Measurements from ENCODE around the gene CFAP65. TPM values are rescaled to one million over a fixed set of nuclear protein-coding genes. Genes with fewer than 3 reads are reported as not detected.

CFAP65 gene
- polyA plus RNA-seq, 3 donors = not detected

GRCh38 chr2:219058541-219059374 is 17.4 kb upstream of the CFAP65 start:
- H3K79me2 ChIP-seq (ENCODE audit: insufficient read depth, low read length) = no peaks in the 10 kb centered on the region
- Mint-ChIP-seq H3K9me3 (peaks cover 0 to 31% (median 4%) of the 10 kb centered on the region in 7 donors), H3K4me3 (peak overlapping the region in 1 of 2 donors; percentile 81), H3K36me3 (peaks cover 0 to 3% of the 10 kb centered on the region in 2 donors), H3K4me1 (peaks cover 17% of the 10 kb centered on the region), H3K27ac (peak overlapping the region in 1 of 7 donors; percentile 6), H3K27me3 (ENCODE audit: low read depth in 3 of 3) (peaks cover 70 to 92% (median 89%) of the 10 kb centered on the region in 3 donors)
- no peak overlapping the region for H3K9ac ChIP-seq (ENCODE audit: insufficient read depth, low read length, poor library complexity, severe bottlenecking)
- H3K27me3 ChIP-seq (ENCODE audit: control insufficient read depth in 2 of 2, insufficient read depth in 2 of 2, low read length in 2 of 2) = peaks cover 59 to 86% of the 10 kb centered on the region in 2 donors
- H3K36me3 ChIP-seq (replicated peaks in 1 of 2; ENCODE audit: control insufficient read depth in 1 of 2, insufficient read depth in 2 of 2, low read length in 2 of 2) = no peaks in the 10 kb centered on the region
- no peak overlapping the region for H2AFZ ChIP-seq (ENCODE audit: insufficient read depth, low read depth, low read length, poor library complexity, severe bottlenecking)
- no peaks in the 10 kb centered on the region for H4K20me1 ChIP-seq (ENCODE audit: insufficient read depth, low read length)
- H3K4me2 ChIP-seq (replicated peaks; ENCODE audit: extremely low read depth, low read length, poor library complexity, severe bottlenecking) = peak overlapping the region; percentile 5
- no peak for TF ChIP-seq CTCF (IDR thresholded peaks at IDR 0.05)
- DNase-seq = no peak
- intact Hi-C loops (cut with micrococcal nuclease) = loop anchor here (2.0 to 10.0 kb wide), 5 partner anchors 59 to 246 kb away; partner anchors contain the start of gene PTPRN (in 1 of the 2)
- peaks cover 9 to 15% of the 10 kb centered on the region in 2 donors for H3K4me1 ChIP-seq (ENCODE audit: control insufficient read depth in 1 of 2, insufficient read depth in 2 of 2, low read length in 2 of 2)
- no peak overlapping the region for H3K4me3 ChIP-seq (replicated peaks in 1 of 3; ENCODE audit: low read depth in 2 of 3, low read length in 3 of 3)
- H3K27ac ChIP-seq (ENCODE audit: low read depth in 1 of 2, low read length in 2 of 2) = no peak overlapping the region
- H3K9me3 ChIP-seq (replicated peaks in 1 of 2; ENCODE audit: control insufficient read depth in 1 of 2, insufficient read depth in 1 of 2, low read length in 2 of 2) = peaks cover 0 to 28% of the 10 kb centered on the region in 2 donors
- 8% methylated on average over 39 of the region's 42 CpGs for WGBS (ENCODE audit: insufficient coverage)

GRCh38 chr2:219057709-219058540 is 16.6 kb upstream of the CFAP65 start:
- peaks cover 9 to 15% of the 10 kb centered on the region in 2 donors for H3K4me1 ChIP-seq (ENCODE audit: control insufficient read depth in 1 of 2, insufficient read depth in 2 of 2, low read length in 2 of 2)
- peaks cover 51 to 78% of the 10 kb centered on the region in 2 donors for H3K27me3 ChIP-seq (ENCODE audit: control insufficient read depth in 2 of 2, insufficient read depth in 2 of 2, low read length in 2 of 2)
- Mint-ChIP-seq H3K9me3 (peaks cover 0 to 31% (median 4%) of the 10 kb centered on the region in 7 donors), H3K27me3 (ENCODE audit: low read depth in 3 of 3) (peaks cover 67 to 87% (median 82%) of the 10 kb centered on the region in 3 donors), H3K4me3 (peak overlapping the region in 1 of 2 donors; percentile 76), H3K36me3 (peaks cover 0 to 3% of the 10 kb centered on the region in 2 donors), H3K27ac (peak overlapping the region in 1 of 7 donors; percentile 6), H3K4me1 (peaks cover 17% of the 10 kb centered on the region)
- intact Hi-C loops (cut with micrococcal nuclease) = loop anchor here (2.0 to 10.0 kb wide), 5 partner anchors 59 to 247 kb away; partner anchors contain the start of gene PTPRN (in 1 of the 2)
- H3K27ac ChIP-seq (ENCODE audit: low read depth in 1 of 2, low read length in 2 of 2) = no peak overlapping the region
- peak; percentile 46 to 59 (median 58) for DNase-seq
- H3K36me3 ChIP-seq (replicated peaks in 1 of 2; ENCODE audit: control insufficient read depth in 1 of 2, insufficient read depth in 2 of 2, low read length in 2 of 2) = no peaks in the 10 kb centered on the region
- peak; percentile 91 for TF ChIP-seq CTCF (IDR thresholded peaks at IDR 0.05)
- H3K9me3 ChIP-seq (replicated peaks in 1 of 2; ENCODE audit: control insufficient read depth in 1 of 2, insufficient read depth in 1 of 2, low read length in 2 of 2) = peaks cover 0 to 24% of the 10 kb centered on the region in 2 donors
- no peak overlapping the region for H3K4me3 ChIP-seq (replicated peaks in 1 of 3; ENCODE audit: low read depth in 2 of 3, low read length in 3 of 3)
- H4K20me1 ChIP-seq (ENCODE audit: insufficient read depth, low read length) = no peaks in the 10 kb centered on the region
- H3K79me2 ChIP-seq (ENCODE audit: insufficient read depth, low read length) = no peaks in the 10 kb centered on the region
- peak overlapping the region; percentile 5 for H3K4me2 ChIP-seq (replicated peaks; ENCODE audit: extremely low read depth, low read length, poor library complexity, severe bottlenecking)
- no peak overlapping the region for H3K9ac ChIP-seq (ENCODE audit: insufficient read depth, low read length, poor library complexity, severe bottlenecking)
- no peak overlapping the region for H2AFZ ChIP-seq (ENCODE audit: insufficient read depth, low read depth, low read length, poor library complexity, severe bottlenecking)
- WGBS (ENCODE audit: insufficient coverage) = 2% methylated on average over 45 of the region's 52 CpGs
